HUES48 (cell line): Measurements from ENCODE around the gene CXorf65.

Experiments
- H3K27ac ChIP-seq: one replicate; pipeline ENCODE4 v1.7.0; 2013; ENCODE audit warnings: low read depth, low read length, inconsistent platforms
- H3K27me3 ChIP-seq: 2 replicates; pipeline ENCODE4 v1.6.1; 2013; ENCODE audit warnings: mild to moderate bottlenecking, low read length; ENCODE audit not compliant: control insufficient read depth, insufficient read depth
- H3K36me3 ChIP-seq: 2 replicates; pipeline ENCODE4 v1.6.1; 2013; ENCODE audit warnings: low read length; ENCODE audit not compliant: control insufficient read depth, insufficient read depth
- H3K4me1 ChIP-seq: 2 replicates; pipeline ENCODE4 v1.6.1; 2013; ENCODE audit warnings: mild to moderate bottlenecking, low read length; ENCODE audit not compliant: control insufficient read depth, insufficient read depth
- H3K4me3 ChIP-seq: 2 replicates; pipeline ENCODE4 v1.5.1; 2013; ENCODE audit warnings: mild to moderate bottlenecking, low read depth, low read length
- H3K9ac ChIP-seq: 2 replicates; pipeline ENCODE4 v1.6.1; 2013; ENCODE audit warnings: mild to moderate bottlenecking, low read depth, low read length, moderate library complexity
- H3K9me3 ChIP-seq: 2 replicates; pipeline ENCODE4 v1.6.1; 2013; ENCODE audit warnings: low read length; ENCODE audit not compliant: control insufficient read depth, insufficient read depth

CXorf65 gene

DNA sequence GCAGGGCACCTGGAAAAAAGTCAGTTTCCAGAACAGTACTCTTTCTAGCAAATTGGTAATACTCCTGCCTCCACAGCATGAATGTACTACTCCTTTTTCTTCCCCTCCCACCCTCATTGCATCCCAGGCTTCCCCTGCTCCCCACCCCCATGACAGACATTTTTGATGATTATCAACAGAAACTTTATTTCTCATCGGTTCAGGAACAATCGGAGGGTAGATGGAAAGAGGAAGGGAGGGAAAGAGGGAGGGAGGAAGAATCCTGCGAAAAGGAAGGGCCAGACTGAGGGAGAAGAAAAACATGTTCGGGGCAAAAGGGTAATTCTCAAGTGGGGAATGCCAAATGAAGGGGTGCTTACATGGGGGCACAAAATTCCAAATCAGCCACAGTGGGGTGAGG lies 705 bp upstream of the CXorf65 start:
- H3K4me1 ChIP-seq: peaks cover 15% of the 10 kb centered on the region
- no peak overlapping the region for H3K9ac ChIP-seq
- H3K27me3 ChIP-seq: peaks cover 16% of the 10 kb centered on the region
- no peaks in the 10 kb centered on the region; the same call in 1 of the 2 replicates for H3K36me3 ChIP-seq
- H3K4me3 ChIP-seq: no peak overlapping the region
- peaks cover 45% of the 10 kb centered on the region for H3K9me3 ChIP-seq
- no peak overlapping the region for H3K27ac ChIP-seq

GRCh38 chrX:71105628-71106027 lies 912 bp downstream of the CXorf65 start:
- peaks cover 14% of the 10 kb centered on the region; the same call in 1 of the 2 replicates for H3K27me3 ChIP-seq
- H3K9ac ChIP-seq: no peak overlapping the region
- H3K36me3 ChIP-seq: peaks cover 7% of the 10 kb centered on the region; the same call in 1 of the 2 replicates
- H3K4me3 ChIP-seq: no peak overlapping the region
- H3K27ac ChIP-seq: no peak overlapping the region
- peaks cover 32% of the 10 kb centered on the region for H3K9me3 ChIP-seq
- peaks cover 22% of the 10 kb centered on the region for H3K4me1 ChIP-seq

GRCh38 chrX:71103110-71103983 lies 3.2 kb downstream of the CXorf65 start:
- Histone ChIP-seq H3K4me1 (peaks cover 32% of the 10 kb centered on the region), H3K9ac (peak overlapping the region; percentile 36; the same call in 1 of the 2 replicates), H3K27me3 (peaks cover 4% of the 10 kb centered on the region; the same call in 1 of the 2 replicates), H3K36me3 (peaks cover 7% of the 10 kb centered on the region; the same call in 1 of the 2 replicates), H3K4me3 (peak overlapping the region; percentile 51), H3K9me3 (peaks cover 20% of the 10 kb centered on the region), H3K27ac (peak overlapping the region; percentile 82)

DNA sequence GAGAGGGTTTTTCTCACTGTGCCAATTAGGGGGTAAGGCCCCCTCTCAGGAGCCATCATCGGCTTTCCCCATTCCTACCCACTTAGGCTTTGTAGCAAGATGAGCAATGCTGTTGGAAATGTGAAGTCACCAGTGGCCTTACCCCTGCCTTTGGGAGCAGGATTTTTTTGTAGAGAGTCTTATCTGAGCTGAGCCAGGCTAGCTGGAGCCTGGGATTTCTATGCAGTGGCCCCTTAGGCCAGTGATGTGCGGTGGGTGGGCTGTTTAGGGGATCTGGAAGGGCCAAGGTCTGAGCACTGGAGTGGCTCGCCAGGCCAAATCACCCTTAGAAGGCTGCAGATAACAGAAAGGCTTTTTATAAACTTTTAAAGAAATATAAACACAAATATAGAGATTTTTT lies 4.2 kb downstream of the CXorf65 start:
- Histone ChIP-seq H3K27ac (peak overlapping the region; percentile 82), H3K9ac (no peak overlapping the region), H3K4me3 (no peak overlapping the region), H3K36me3 (peaks cover 7% of the 10 kb centered on the region; the same call in 1 of the 2 replicates), H3K9me3 (peaks cover 15% of the 10 kb centered on the region), H3K4me1 (peaks cover 32% of the 10 kb centered on the region), H3K27me3 (peaks cover 10% of the 10 kb centered on the region; the same call in 1 of the 2 replicates)

DNA sequence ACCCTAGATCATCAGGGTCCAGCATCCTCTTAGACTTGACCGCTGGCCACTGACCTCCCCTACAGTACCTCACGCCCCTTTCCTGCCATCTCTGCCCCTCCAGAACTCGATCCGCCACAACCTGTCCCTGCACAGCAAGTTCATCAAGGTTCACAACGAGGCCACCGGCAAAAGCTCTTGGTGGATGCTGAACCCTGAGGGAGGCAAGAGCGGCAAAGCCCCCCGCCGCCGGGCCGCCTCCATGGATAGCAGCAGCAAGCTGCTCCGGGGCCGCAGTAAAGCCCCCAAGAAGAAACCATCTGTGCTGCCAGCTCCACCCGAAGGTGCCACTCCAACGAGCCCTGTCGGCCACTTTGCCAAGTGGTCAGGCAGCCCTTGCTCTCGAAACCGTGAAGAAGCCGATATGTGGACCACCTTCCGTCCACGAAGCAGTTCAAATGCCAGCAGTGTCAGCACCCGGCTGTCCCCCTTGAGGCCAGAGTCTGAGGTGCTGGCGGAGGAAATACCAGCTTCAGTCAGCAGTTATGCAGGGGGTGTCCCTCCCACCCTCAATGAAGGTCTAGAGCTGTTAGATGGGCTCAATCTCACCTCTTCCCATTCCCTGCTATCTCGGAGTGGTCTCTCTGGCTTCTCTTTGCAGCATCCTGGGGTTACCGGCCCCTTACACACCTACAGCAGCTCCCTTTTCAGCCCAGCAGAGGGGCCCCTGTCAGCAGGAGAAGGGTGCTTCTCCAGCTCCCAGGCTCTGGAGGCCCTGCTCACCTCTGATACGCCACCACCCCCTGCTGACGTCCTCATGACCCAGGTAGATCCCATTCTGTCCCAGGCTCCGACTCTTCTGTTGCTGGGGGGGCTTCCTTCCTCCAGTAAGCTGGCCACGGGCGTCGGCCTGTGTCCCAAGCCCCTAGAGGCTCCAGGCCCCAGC lies 5.7 kb downstream of the CXorf65 start:
- Histone ChIP-seq H3K9ac (no peak overlapping the region), H3K9me3 (peaks cover 12% of the 10 kb centered on the region), H3K27me3 (peaks cover 13% of the 10 kb centered on the region; the same call in 1 of the 2 replicates), H3K27ac (no peak overlapping the region), H3K36me3 (peaks cover 7% of the 10 kb centered on the region; the same call in 1 of the 2 replicates), H3K4me3 (peak overlapping the region; percentile 52; the same call in 1 of the 2 replicates), H3K4me1 (peaks cover 32% of the 10 kb centered on the region)

DNA sequence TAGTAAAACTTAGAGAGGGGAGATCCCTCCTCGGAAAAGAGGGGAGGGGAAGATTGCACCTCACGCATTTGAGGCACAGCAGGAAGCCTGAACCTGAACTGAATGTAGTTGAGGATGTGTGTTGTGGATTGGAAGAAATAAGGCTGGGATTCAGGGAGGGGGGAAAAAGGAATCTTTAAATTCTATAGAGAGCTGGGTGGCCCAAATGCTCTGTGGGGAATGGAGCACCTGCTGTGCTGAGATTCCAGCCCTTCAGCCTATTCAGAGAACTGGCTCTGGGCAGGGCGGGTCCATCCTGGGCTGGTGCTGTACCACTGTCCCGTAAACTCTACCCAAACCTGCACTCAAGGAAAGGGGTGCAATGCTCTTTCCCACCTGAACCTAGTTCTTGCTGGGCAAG lies 6.8 kb downstream of the CXorf65 start:
- H3K27me3 ChIP-seq: peaks cover 13% of the 10 kb centered on the region; the same call in 1 of the 2 replicates
- H3K9me3 ChIP-seq: peaks cover 12% of the 10 kb centered on the region
- peak overlapping the region; percentile 52 for H3K4me3 ChIP-seq
- peaks cover 32% of the 10 kb centered on the region for H3K4me1 ChIP-seq
- H3K27ac ChIP-seq: peak overlapping the region; percentile 61
- H3K9ac ChIP-seq: no peak overlapping the region
- H3K36me3 ChIP-seq: peaks cover 7% of the 10 kb centered on the region; the same call in 1 of the 2 replicates

DNA sequence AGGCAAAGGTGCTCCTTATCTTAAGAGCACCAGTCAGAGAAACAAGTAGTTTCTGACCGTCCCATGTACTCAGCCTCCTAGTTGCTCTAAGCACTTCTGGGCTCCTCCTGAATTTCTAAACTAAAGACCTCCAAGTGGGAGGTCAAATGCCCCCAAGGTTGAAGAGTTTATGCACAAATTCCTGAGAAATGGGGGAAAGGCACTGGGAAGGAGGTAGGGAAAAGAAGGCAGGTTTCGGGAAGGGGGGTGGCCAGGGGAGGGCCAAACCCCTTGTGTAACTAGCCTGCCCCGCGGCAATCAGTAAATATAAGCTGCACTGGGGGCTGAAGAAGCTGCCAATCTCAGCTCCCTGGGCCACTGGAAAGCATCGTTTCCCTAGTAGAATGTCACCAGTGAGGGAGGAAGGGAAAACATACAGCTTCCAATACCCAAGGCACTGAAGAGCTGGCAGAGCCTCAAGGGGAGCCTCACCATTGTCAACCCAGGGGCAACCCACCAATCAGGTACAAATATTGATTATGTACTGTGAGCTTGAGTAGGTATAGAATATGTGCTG lies 7.5 kb downstream of the CXorf65 start:
- Histone ChIP-seq H3K4me3 (peak overlapping the region; percentile 52), H3K36me3 (peaks cover 7% of the 10 kb centered on the region; the same call in 1 of the 2 replicates), H3K27ac (peak overlapping the region; percentile 36), H3K9ac (no peak overlapping the region), H3K27me3 (peaks cover 13% of the 10 kb centered on the region; the same call in 1 of the 2 replicates), H3K9me3 (peaks cover 11% of the 10 kb centered on the region), H3K4me1 (peaks cover 26% of the 10 kb centered on the region)

GRCh38 chrX:71098302-71098701 lies 8.2 kb downstream of the CXorf65 start:
- Histone ChIP-seq H3K27ac (no peak overlapping the region), H3K9ac (no peak overlapping the region), H3K4me3 (peak overlapping the region; percentile 52), H3K9me3 (peaks cover 11% of the 10 kb centered on the region), H3K36me3 (peaks cover 7% of the 10 kb centered on the region; the same call in 1 of the 2 replicates), H3K4me1 (peaks cover 23% of the 10 kb centered on the region), H3K27me3 (peaks cover 13% of the 10 kb centered on the region; the same call in 1 of the 2 replicates)

DNA sequence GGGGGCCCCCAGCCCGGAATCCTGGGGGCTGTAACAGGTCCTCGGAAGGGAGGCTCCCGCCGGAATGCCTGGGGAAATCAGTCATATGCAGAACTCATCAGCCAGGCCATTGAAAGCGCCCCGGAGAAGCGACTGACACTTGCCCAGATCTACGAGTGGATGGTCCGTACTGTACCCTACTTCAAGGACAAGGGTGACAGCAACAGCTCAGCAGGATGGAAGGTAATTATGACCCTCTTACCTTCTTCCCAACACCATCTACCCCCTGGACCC lies 9.8 kb downstream of the CXorf65 start:
- H3K27ac ChIP-seq: no peak overlapping the region
- H3K9me3 ChIP-seq: peaks cover 18% of the 10 kb centered on the region
- peaks cover 16% of the 10 kb centered on the region; the same call in 1 of the 2 replicates for H3K4me1 ChIP-seq
- H3K27me3 ChIP-seq: peaks cover 13% of the 10 kb centered on the region; the same call in 1 of the 2 replicates
- no peak overlapping the region for H3K9ac ChIP-seq
- H3K36me3 ChIP-seq: peaks cover 3% of the 10 kb centered on the region; the same call in 1 of the 2 replicates
- H3K4me3 ChIP-seq: peak overlapping the region; percentile 81
